Stimulated activated CD8-positive, alpha-beta memory T cell treated with anti-CD3 and anti-CD28 coated beads, Interleukin-15, amount 100 ng/mL, for 4 hours (primary cell): ENCODE results near the gene AGPAT2.
A peak's percentile ranks its signal among the peaks of the same experiment; 100 is the strongest.

Source experiments
- DNase-seq, 2 donors: peaks; one replicate each; pipeline ENCODE4 v3.0.0-alpha.2; 2020; ENCODE audit warnings: low read depth in 2 of 2

AGPAT2 gene

DNA sequence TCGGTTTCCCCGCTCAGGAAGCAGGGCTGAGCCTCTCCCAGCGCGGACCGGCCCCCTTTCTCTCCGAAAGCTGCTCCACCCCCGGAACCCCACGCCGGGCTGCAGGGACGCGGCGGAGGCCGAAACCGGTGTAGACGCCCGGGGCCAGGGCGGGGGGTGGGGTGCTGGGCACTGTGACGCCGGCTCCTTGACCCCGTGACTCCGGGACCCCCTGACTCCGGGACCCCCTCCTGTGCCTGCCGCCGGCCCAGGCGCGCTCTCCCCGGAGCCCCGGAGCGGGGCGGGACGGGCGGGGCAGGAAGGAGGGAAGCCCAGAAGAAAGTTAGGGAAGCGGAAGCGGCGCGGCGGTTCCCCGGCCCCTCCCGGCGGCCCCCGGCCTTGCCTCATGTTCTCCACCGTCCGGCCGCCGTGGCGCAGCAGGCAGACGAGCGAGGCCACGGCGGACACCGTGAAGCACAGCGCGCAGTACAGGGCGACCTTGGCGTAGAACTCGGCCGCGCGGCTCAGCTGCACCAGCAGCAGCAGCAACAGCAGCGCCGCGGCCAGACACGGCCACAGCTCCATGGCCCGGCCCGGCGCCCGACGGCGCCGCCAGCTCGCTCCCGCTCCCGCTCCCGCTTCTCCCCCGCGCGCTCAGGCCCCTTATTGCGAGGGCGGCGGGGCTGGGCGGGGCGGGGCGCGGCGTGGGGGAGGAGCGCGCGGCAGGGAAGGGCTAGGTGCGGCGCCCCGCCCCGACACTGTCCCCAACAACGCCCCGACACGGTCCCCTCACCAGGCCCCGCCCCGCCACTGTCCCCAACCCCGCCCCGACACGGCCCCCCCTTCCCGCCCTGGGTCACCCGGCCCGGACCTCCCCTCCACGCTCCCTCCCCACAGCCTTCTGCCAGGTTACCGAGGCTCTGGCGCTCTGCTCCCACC lies at the start of gene AGPAT2:
Gene AGPAT2 (minus strand): TSS at position 664 of the 918 bp plus-strand sequence. CDS start 100 bp downstream, at position 564.
- peak in 1 of 2 donors; percentile 40 for DNase-seq

DNA sequence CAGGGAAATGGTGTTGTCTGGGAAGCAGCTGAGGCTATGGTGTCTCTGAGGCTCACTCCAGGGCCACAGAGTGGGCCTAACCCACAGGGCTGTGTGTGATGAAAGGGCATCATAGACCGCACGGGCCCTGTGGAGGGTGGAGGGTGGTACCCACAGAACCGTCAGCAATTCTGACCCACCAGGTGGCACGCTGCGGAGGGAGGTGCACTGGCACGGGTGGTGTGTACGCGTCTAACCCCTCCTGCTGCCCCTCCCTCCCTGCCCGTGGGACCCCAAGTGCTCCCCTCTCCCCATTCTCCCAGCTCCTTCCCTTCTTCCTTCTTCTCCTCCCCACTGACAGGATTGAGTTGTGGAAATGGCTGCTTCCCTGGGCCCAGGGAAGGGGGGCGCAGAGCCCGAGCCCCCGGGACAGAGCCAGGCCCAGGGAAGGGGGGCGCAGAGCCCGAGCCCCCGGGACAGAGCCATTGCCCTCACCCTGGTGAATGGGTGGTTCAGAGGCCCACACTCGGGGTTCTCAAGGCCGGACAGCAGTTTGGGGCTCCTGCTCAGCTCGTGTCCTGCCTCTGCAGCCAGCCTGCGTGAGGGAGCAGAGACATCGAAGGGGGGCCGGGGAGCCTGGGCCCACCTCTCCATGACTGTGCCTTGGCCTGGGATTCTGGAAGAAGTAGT lies 48.7 kb upstream of the AGPAT2 start:
- DNase-seq, result no peak

DNA sequence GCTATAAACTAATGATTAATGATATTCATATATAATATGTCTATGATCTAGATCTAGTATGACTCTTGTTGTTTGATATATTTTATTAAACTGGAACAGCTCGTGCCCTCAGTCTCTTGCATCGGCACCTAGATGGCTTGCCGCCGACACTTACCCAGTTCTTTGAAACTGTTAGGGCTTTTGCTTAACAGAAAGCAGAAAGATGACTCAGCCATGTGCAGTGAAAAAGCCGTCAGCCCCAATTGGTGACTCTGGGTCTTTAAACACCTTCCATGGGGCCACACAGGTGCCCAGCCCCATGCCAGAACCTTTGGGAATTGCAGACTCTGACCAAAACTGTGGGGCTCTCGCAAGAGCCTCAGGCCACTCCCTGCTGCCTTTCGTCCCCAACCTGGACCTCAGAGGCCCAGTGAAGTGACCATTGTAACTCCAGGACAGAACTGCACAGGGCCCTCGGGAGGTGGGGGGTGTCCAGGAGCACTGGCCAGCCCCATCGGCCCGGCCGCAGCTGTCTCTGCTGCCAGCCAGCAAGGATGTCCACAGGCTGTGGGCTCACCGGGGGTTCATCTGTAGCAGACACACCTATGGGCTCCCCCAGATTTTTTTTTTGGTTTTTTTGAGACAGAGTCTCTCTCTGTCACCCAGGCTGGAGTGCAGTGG lies 47.7 kb upstream of the AGPAT2 start:
- DNase-seq, result no peak

DNA sequence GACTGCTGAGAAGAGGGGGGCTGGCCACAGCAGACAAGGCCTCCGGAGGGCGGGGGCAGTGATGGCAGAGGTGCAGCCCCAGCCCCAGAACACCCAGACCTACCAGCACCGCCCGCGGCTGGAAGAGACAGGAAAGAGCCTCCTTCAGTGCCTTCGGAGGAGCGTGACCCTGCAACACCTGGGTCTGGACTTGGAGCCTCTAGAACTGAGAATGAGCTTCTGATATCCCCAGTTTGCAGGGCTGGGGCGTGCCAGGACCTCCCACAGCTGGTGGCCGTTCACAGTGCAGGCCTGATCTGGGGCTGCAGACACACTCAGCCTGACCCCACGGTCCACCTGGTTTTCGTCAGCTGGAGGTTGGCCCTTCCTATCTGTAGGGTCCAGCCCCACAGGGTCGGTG lies 46.4 kb upstream of the AGPAT2 start:
- DNase-seq, result no peak

DNA sequence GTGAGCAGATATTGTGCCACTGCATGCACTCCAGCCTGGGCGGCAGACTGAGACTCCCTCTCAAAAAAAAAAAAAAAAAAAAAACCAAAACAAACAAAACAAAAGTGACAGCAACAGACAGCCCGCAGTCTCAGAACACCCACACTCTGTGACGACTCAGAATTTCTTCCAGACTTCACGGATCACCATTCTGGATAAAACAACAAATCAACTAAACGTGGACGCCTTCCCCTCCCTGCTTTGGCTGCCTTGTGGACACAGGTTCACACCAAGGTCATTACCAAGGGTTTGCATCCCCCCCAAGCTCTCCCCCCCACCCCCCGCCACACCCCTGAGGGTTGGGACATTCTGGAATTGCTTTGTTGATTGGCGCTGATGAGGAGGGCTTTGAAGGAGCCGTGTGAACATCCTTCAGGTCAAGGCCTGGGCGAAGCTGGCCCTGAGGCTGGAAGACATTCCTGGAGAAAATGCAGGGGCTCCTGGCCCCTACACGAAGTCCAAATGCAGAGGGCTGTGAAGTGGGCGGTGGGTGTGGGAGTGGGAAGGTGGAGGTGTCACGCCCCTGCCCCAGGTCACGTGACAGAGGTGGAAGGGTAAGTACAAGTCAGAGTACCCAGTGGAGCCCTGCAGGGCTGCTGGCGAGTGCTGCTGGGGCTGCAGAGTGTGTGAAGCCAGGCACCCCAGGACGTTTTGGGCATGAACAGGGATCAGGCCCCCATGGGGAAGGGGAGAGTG lies 45.4 kb upstream of the AGPAT2 start:
- no peak for DNase-seq

DNA sequence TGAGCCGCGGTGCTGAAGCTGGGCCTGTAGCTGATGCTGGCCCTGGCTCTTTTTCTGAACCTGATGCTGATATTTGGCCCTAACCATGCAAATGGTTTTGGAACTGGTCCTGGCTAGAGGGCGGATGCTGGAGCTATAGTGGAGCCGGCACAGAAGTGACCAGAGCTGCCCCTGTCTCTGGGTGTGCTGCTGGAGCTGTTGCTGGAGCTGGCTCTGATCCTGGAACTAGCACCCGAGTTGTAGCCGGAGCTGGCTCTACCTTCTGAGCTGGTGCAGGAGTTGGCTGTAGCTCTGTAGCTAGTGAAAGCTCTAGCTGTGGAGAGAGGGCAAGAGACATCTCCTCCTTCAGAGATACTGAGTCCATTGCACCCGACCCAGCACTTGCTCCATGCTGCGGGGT lies 42.7 kb upstream of the AGPAT2 start:
- no peak for DNase-seq

DNA sequence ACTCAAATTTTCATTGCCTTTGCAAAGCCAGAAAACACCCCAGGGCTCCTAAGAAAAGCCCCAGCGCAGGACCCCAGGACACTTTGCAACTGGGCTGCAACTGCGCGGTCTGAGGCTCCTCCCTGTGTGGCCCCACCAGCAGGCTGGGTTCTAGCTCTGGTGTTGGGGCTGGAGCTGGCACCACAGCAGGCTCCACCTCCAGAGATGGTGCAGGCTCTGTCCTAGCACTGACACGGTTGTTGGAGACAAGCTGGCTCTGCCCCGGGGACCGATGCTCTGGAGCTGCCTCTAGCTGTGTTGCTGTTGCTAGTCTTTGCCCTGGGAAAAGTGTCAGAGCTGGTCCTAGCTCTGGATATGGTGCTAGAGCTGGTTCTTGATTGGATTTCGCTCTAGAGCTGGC lies 41.9 kb upstream of the AGPAT2 start:
- no peak for DNase-seq

DNA sequence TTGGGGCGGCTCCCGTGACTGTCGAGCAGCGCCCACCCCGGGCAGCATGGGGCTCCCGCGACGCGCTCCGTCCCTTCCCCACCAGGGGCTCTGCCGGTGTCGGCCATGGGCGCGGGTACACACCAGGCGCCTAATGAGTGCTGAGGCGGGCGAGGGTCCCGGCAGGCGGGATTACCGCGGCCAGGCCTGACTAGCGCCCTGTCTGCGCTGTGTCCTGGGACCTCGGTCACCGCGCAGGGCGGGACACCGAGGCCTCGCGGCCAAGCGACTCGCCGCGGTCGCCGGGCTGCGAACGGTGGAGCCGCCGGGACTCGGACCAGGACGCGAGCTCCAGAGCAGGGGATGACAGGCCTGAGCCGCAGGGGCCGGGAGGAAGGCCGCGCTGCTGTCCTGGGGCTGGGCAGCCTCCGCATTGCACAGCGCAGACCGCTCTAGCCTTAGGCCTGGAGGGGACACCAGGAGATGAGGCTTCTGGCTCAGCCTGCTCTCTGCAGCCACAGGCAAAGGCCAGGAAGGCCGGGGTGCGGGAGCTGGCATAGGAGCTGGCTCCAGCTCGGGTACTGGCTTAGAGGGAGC lies 41.4 kb upstream of the AGPAT2 start:
- no peak for DNase-seq

DNA sequence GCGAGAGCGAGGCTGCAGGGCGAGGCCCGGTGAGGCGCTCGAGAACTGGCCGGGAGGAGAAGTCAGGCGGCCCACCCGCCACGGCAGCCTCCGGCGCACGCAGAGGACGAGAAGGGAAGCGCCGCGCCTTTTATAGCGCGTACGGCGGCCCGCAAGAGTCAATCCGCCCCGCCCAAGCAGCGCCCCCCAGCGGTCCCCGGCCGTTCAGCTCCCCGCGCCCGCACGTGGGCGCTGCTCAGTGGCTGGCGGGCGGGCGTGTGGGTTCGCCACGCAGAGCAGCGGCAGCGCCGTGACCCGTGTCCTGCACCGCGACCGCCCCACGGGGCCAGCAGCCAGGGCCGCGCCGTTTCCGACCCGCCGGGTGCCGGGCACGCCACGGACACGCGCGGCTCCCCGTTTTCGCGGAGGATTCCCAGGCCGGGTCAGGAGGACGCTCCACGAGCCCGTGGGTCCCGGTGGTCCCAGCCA lies 40.9 kb upstream of the AGPAT2 start:
- DNase-seq, result peak; percentile 78 to 89

DNA sequence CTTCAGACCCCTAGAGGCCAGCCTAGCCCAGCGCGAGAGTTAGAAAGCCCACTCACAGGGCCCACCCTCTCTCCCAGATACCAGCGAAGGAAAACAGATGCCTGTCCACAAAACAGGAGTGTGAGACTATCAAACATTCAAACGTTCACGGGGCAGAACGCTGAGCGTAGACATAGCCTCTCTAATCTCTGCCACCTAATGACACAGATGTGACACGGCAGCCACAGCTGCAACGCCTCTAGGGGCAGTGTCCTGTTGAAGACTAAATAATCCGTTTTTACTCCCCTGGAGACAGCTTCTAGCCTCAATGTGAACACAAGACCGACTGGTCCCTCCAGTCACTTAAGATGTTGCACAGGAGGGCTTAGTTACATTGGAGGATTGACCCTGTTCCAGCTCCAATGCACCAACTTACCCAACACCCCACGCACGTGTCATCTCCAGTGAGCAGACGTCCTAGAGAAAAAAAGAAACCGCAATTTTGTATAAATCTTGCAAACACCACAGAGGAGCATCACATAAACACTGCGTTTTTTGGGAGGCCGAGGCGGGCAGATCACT lies 39.5 kb upstream of the AGPAT2 start:
- no peak for DNase-seq

DNA sequence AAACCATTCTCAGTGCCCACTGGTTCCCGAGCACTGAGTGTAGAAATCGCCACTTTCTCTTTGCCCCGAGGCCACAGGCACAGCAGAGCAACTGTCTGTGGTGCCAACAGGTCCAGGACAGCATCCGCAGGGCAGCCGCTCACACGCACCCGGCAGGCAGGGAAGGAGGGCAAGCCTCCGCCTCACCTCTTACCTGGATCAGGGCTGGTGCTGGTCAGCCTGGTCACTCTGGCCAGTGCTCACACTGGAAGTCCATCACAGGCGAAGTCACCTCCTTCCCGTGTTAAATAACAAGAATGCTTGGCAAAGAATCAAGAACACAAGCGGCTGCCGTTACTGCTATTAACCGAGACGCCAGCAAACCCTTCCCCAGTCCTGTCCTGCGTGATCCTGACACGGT lies 38.9 kb upstream of the AGPAT2 start:
- no peak for DNase-seq

DNA sequence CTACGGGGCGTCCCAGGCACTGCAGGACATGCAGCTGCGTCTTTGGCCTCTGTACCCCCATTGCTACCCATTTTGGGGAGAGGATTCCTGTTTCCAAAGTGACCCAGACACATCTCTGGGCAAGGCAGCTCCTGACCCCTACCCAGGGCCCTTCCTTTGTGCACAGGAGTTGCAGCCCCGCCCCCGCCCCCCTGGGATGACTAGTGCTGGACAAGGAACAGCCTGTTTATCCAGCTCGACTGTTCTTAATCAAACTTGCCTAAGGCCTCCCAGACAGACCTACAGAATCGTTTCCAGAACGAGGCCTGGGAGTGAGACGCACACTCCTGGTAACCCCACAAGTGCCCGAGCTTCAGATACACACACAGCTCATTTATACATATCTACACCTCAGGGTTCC lies 38.4 kb upstream of the AGPAT2 start:
- DNase-seq, result no peak

DNA sequence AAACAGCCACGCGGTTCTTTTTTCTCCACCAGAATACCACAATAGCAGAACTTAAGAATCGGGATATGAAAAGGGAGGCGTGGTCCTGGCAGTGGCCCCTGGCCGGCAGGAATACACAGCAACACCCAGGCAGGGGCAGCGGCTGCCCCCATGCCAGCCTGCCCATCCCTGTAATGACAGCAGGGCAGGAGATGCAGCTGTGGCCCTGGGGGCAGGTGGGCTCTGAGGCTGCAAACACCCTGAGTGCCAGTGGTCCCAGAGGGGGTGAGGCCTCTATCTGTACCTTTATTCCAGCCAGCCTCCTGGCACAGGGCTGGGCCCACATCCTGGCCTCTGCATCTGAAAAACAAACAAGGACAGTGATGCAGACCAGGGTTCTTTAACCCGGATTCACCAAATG lies 37.5 kb upstream of the AGPAT2 start:
- DNase-seq, result no peak

DNA sequence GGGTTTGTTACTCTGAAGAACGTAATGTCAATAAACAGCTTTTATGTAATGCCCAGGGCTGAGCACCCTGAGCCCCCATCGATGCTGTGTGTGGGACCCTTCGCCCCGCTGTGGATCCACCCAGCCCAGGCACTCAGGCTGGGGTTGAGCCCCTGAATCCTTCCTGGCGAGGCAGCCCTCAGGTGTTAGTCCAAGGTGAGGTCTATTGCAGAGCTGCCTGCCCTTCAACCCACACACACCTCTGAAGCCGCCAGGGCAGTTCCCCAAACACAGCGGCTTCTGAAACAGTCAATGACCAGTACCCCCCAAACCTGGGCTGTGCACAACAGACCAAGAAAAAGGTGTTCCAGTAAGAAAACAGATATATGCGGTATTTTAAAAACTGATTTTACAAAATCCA lies 36.7 kb upstream of the AGPAT2 start:
- no peak for DNase-seq

DNA sequence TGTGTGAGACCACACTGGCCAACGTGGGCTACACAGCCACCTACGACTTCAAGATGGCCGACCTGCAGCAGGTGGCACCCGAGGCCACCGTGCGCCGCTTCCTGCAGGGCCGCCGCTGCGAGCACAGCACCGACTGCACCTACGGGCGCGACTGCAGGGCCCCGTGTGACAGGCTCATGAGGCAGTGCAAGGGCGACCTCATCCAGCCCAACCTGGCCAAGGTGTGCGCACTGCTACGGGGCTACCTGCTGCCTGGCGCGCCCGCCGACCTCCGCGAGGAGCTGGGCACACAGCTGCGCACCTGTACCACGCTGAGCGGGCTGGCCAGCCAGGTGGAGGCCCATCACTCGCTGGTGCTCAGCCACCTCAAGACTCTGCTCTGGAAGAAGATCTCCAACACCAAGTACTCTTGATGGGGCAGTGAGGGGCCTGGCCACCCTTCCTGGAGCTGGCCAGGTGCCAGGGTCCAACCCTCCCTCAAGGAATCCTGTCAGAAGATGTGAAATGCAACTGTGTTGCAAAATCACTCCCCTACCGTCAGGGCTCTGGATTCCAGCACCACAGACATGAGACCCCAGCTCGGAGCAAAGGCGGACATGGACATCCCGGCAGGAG lies 36.2 kb upstream of the AGPAT2 start:
- no peak for DNase-seq

DNA sequence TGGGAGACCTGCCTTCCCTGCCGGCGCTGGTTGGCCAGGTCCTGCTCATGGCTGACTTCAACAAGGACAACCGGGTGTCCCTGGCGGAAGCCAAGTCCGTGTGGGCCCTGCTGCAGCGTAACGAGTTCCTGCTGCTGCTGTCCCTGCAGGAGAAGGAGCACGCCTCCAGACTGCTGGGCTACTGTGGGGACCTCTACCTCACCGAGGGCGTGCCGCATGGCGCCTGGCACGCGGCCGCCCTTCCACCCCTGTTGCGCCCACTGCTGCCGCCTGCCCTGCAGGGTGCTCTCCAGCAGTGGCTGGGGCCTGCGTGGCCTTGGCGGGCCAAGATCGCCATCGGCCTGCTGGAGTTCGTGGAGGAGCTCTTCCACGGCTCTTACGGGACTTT lies 35.7 kb upstream of the AGPAT2 start:
- DNase-seq, result no peak

DNA sequence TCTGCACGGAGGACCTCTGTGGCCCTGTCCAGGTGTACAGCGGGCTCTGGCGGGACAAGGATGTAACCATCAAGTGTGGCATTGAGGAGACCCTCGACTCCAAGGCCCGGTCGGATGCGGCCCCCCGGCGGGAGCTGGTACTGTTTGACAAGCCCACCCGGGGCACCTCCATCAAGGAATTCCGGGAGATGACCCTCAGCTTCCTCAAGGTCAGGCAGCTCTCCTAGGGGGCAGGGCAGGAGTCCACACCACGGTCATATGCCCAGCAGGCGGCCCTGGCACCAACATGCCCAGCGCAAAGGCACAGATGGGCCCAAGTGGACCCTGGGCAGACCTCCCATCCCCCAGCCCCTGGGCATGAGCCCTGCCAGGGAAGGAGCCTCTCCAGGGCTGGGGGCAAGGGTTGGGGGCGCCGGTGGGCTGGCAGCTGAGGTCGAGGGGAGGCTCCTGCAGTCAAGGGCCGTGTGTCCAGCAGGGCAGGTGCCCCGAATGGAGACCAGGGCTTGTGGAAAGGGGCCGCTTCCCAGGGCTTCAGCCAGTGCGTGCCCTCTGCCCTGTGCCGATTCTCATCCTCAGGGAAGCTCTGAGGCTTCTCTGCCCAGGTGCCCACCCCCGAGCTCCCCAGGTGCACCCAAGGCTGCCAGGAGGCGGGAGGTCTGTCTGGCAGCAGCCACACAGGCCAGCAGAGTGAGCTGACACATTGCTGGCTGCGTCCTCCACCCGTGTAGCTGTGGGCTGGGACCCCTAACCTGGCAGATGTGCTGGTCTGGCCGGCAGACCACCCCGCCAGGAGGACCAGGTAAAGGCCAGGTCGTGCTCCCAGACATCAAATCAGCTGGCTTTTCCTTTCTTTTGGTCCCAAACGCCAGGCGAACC lies 35.1 kb upstream of the AGPAT2 start:
- DNase-seq, result no peak

DNA sequence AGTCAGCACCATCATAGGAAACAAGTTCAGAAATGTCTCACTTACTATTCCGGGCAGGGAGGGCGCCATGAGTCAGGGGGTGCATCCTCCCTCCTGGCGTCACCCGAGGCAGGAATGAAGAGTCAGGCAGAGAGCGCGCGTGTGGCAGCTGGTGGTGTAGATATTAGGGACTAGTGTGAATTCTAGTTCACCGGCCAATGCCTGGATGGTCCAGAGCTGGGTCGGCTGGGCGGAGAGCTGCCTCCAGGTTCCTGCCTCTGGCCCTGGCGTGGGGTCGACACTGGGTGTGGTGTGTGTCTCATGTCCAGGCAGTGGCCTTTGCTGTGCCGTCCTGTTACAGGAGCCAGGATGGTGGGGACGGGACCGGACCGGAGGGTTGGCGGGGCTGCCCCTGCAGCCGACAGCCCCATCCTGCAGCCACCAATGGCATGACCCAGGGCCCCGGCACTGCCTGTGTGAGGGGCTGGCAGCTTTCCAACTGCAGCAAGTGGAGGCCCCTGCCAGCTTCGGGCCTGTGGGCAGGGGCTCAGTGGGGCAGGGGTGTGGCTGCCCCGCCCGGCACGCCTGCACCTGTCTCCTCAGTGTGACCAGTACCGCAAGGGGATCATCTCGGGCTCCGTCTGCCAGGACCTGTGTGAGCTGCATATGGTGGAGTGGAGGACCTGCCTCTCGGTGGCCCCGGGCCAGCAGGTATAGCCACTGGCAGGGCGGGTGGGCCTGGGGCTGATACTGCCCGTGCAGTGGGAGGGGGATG lies 34.3 kb upstream of the AGPAT2 start:
- no peak for DNase-seq

DNA sequence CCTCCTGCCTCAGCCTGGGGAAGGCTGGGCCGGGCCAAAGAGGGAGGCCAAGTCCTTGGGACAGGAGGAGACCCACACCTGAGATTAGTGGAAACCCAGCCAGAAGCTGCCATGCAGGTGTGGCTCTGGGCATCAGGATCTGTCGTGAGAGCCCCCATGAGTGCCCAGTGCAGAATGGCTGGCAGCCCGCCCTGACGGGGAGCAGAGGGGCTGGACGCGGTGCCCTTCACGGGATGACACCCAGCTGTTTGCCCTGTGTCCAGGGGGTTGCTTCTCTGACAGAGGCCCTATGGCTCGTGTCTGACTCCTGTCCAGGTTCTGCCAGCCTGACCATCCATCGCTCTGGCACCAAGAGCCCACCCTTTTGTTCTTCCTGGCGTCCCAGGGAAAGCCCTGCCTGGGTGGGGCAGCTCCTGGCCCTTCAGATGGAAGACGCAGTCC lies 33.7 kb upstream of the AGPAT2 start:
- no peak for DNase-seq
